Testis (tissue), 3 donors: ENCODE measurements around the gene CTBP2. TPM values are rescaled to one million over a fixed set of nuclear protein-coding genes. Genes with fewer than 3 reads are reported as not detected.

ENCODE experiments used
- DNase-seq: peaks from one replicate; pipeline ENCODE4 v3.0.0-alpha.2; 2019
- H3K27ac ChIP-seq, 2 donors: fragments of 200-600 bp; sonication (generic); one replicate each; pipeline ENCODE4 v1.5.1; 2019
- H3K27me3 ChIP-seq: fragments of 200-600 bp; sonication (generic); one replicate; pipeline ENCODE4 v1.5.1; 2019
- H3K36me3 ChIP-seq: fragments of 200-600 bp; sonication (generic); one replicate; pipeline ENCODE4 v1.5.1; 2017; ENCODE audit warnings: low read depth; ENCODE audit errors: missing control alignments
- H3K4me1 ChIP-seq: fragments of 200-600 bp; sonication (generic); one replicate; pipeline ENCODE4 v1.5.1; 2019
- H3K4me3 ChIP-seq, 2 donors: fragments of 200-600 bp; sonication (generic); one replicate each; pipeline ENCODE4 v1.5.1; 2017 to 2019
- H3K9me3 ChIP-seq: fragments of 200-600 bp; sonication (generic); one replicate; pipeline ENCODE4 v1.5.1; 2017
- CTCF ChIP-seq, 3 experiments: fragments of 450-650 bp in 2 of 3; fragments of 200-600 bp in 1 of 3; sonication (generic) in 1 of 3; IDR thresholded peaks; one replicate each; pipeline ENCODE4 v1.5.1; 2016 to 2019; ENCODE audit warnings: antibody characterized with exemption in 3 of 3, mild to moderate bottlenecking in 2 of 3, moderate library complexity in 1 of 3
- POLR2A ChIP-seq: fragments of 450-650 bp; IDR thresholded peaks from one replicate; pipeline ENCODE4 v1.6.1; 2017; ENCODE audit warnings: antibody characterized with exemption, mild to moderate bottlenecking, moderate library complexity
- WGBS, 2 donors: methylation state at CpG; one replicate each; pipeline ENCODE4 v1.1.5; 2018; 5-methylcytosine and 5-hydroxymethylcytosine counted together
- intact Hi-C: fragments of 100-400 bp; cut with DNase I; formaldehyde crosslinking; loops from one replicate; pipeline ENCODE4 v1.15.1; 2023; ENCODE audit warnings: low total_unique reads
- polyA plus RNA-seq: library from polyadenylated mRNA; stranded (reverse); fragments of 350-450 nt; fragmentation: Illumina TruSeq; extraction: RNeasy Lipid Tissue Mini Kit (QIAGEN cat#74804); gene quantifications from one replicate; pipeline ENCODE4 v1.2.3, GENCODE V29; 2014; ENCODE audit warnings: low read depth, low replicate concordance; ENCODE audit not compliant: insufficient read depth
- total RNA-seq, 2 donors: library from RNA; depleted of rRNA; stranded (reverse); fragments of >200 nt; gene quantifications; one replicate each; pipeline ENCODE4 v1.2.3, GENCODE V29; 2016

CTBP2 gene
- total and polyA plus RNA-seq, 3 donors from 2014 or later, result 44.7 to 79.5 (median 52.4) TPM

DNA sequence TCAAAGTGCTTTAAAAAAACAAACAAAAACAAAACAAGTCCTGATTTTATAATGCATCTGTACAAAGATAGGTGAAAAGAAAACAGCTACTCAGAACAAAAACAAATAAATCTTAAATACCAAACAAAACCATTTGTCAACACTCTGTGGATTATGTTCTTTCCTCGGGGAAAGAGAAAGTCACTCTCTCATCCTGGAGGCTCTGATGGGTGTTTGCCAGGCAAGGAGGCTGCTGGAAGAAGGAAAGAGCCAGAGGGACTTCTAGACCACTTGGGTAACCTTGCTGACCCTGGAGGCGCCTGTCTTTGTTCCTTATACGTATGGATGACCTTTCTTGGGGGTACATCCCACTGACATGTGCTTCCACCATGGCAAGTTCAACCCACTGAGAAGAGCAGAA, 125.7 kb downstream of the CTBP2 start:
- DNase-seq, result no peak
- intact Hi-C loops, result no loop called here
- Histone ChIP-seq H3K4me3 (no peak overlapping the region), H3K4me1 (peaks cover 59% of the 10 kb centered on the region), H3K27me3 (no peaks in the 10 kb centered on the region), H3K9me3 (no peaks in the 10 kb centered on the region), H3K36me3 (no peaks in the 10 kb centered on the region), H3K27ac (peak overlapping the region; percentile 57 to 76)
- 44 to 63% methylated on average over 3 of the region's 3 CpGs for WGBS, 2 donors
- TF ChIP-seq CTCF (IDR thresholded peaks at IDR 0.05) (no peak), POLR2A (no peak)

DNA sequence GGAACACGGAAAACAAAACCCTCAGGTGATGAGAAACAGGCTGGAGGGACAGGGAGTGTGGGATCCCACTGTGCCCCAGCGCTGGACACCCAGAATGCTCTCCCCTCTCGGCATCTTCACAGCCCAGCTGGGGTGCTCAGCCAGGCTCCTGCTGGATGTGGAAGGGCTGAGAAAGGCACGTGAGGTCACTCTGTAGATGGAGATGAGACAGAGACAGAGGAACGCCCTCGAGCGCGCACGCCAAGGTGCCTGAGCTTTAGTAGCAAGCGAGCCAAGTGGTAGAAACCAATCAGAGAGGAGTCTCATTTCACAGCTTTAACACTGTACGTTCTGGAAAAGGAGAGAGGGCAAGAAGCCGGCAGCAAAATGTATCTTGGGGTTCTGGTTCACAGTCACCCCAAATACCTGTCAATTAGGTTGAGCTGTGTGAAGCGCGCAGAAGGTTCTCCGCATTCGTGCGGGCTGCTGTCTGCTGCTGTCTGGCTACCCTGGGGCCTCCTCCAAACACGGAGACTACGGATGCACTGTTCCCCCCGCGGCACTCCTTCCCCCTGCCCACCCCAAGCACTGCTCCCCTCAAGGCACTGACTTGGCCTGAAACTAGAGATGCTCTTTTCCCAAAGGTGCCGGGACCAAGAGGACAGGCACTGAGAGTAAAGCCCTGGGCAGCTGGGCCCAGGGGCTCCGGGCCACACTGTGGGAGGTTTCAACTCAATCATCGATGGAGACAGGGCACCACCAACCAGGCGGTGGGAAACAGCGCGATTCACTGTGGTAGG, 127.0 kb downstream of the CTBP2 start:
- intact Hi-C loops, result no loop called here
- Histone ChIP-seq H3K27ac (no peak overlapping the region), H3K27me3 (no peaks in the 10 kb centered on the region), H3K36me3 (no peaks in the 10 kb centered on the region), H3K4me3 (no peak overlapping the region), H3K4me1 (peaks cover 46% of the 10 kb centered on the region), H3K9me3 (no peaks in the 10 kb centered on the region)
- no peak for DNase-seq
- TF ChIP-seq POLR2A (no peak), CTCF (IDR thresholded peaks at IDR 0.05) (no peak)
- WGBS, 2 donors, result 84 to 86% methylated on average over 27 of the region's 27 CpGs

GRCh38 chr10:125032474-125033020, 127.8 kb downstream of the CTBP2 start:
- WGBS, 2 donors, result 91 to 97% methylated on average over 11 to 15 of the region's 15 CpGs
- TF ChIP-seq POLR2A (no peak), CTCF (IDR thresholded peaks at IDR 0.05) (no peak)
- Histone ChIP-seq H3K4me1 (peaks cover 38% of the 10 kb centered on the region), H3K36me3 (no peaks in the 10 kb centered on the region), H3K4me3 (no peak overlapping the region), H3K9me3 (no peaks in the 10 kb centered on the region), H3K27ac (no peak overlapping the region), H3K27me3 (no peaks in the 10 kb centered on the region)
- intact Hi-C loops, result no loop called here
- no peak for DNase-seq

DNA sequence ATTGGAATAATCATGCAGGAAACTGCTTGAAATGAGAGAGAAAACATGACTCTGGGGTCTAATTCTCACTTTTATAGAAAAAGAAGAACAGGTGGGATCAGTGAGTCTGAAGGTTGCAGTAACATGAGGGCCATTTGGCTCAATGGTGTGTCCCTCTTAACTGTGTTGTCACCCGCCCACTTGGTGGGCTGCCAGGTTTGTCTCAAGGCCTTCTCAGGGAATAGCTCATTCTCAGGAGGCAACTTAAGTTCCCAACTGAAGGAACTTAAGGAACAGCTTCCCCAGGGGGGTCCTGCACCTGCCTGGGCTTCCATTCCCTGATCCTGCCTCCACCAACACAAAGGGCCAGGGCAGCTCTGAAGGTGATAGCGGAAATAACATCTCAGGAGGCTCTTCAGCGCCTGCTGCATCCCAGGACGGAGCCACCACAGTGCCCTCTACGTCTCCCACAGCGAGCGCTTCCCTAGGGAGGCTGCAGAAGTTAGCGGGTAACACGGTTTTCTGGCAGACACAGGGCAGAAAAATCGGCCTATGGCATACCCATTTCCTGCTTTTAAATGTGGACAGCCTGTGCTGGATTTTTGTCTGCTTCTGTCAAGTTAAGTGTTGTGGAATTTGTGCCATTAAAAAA, 129.7 kb downstream of the CTBP2 start:
- DNase-seq, result no peak
- no peaks in the 10 kb centered on the region for H3K36me3 ChIP-seq
- H3K27ac ChIP-seq, result no peak overlapping the region
- H3K4me1 ChIP-seq, result peaks cover 21% of the 10 kb centered on the region
- no peaks in the 10 kb centered on the region for H3K9me3 ChIP-seq
- H3K4me3 ChIP-seq, result no peak overlapping the region
- intact Hi-C loops, result no loop called here
- TF ChIP-seq POLR2A (no peak), CTCF (IDR thresholded peaks at IDR 0.05) (no peak)
- 71 to 83% methylated on average over 7 to 9 of the region's 10 CpGs for WGBS, 2 donors
- H3K27me3 ChIP-seq, result no peaks in the 10 kb centered on the region
